Measurements from ENCODE around the gene MRTO4.
"Not testable (repeated sequence)": the region's sequence is repeated elsewhere in the genome, so short reads cannot be mapped to it uniquely, and the experiment has no call there.

MRTO4 gene

GRCh38 chr1:19222979-19223824 is 28.4 kb upstream of the MRTO4 start:
- DNase-seq (ENCODE audit: low read depth): no peak

- no peak for DNase-seq (ENCODE audit: low read depth)
Observed at GRCh38 chr1:19229229-19229628, 22.4 kb upstream of the MRTO4 start.

GRCh38 chr1:19229828-19230325 is 21.7 kb upstream of the MRTO4 start:
- no peak for DNase-seq (ENCODE audit: low read depth)

GRCh38 chr1:19231736-19232523 is 19.7 kb upstream of the MRTO4 start:
- DNase-seq (ENCODE audit: low read depth): not testable (repeated sequence)

GRCh38 chr1:19232524-19232846 is 19.1 kb upstream of the MRTO4 start:
- no peak for DNase-seq (ENCODE audit: low read depth)

- DNase-seq (ENCODE audit: low read depth): no peak
Observed at GRCh38 chr1:19234224-19234623, 17.4 kb upstream of the MRTO4 start.

GRCh38 chr1:19239876-19240275 is 11.7 kb upstream of the MRTO4 start:
- DNase-seq (ENCODE audit: low read depth): no peak

GRCh38 chr1:19240673-19241538 is 10.7 kb upstream of the MRTO4 start:
- DNase-seq (ENCODE audit: low read depth): peak; percentile 64

- DNase-seq (ENCODE audit: low read depth): no peak
Observed at GRCh38 chr1:19250629-19251304, 838 bp upstream of the MRTO4 start.

- DNase-seq (ENCODE audit: low read depth): no peak
Observed at GRCh38 chr1:19254416-19254815, 2.8 kb downstream of the MRTO4 start.

GRCh38 chr1:19255288-19255687 is 3.7 kb downstream of the MRTO4 start:
- no peak for DNase-seq (ENCODE audit: low read depth)

- not testable (repeated sequence) for DNase-seq (ENCODE audit: low read depth)
Observed at GRCh38 chr1:19256301-19256700, 4.7 kb downstream of the MRTO4 start.

GRCh38 chr1:19257178-19257914 is 5.7 kb downstream of the MRTO4 start:
- no peak for DNase-seq (ENCODE audit: low read depth)

GRCh38 chr1:19258353-19258752 is 6.7 kb downstream of the MRTO4 start:
- DNase-seq (ENCODE audit: low read depth): no peak

GRCh38 chr1:19260211-19261138 is 8.9 kb downstream of the MRTO4 start:
- no peak for DNase-seq (ENCODE audit: low read depth)

- no peak for DNase-seq (ENCODE audit: low read depth)
Observed at GRCh38 chr1:19262047-19262446, 10.4 kb downstream of the MRTO4 start.

GRCh38 chr1:19262744-19263143 is 11.1 kb downstream of the MRTO4 start:
- DNase-seq (ENCODE audit: low read depth): no peak

GRCh38 chr1:19268445-19268844 is 16.8 kb downstream of the MRTO4 start:
- DNase-seq (ENCODE audit: low read depth): no peak

GRCh38 chr1:19269427-19270342 is 18.1 kb downstream of the MRTO4 start:
- DNase-seq (ENCODE audit: low read depth): not testable (repeated sequence)

Measured in activated T-cell treated with anti-CD3 and anti-CD28 coated beads for 24 hours (primary cell).